Retinal pigment epithelial cell (primary cell): ENCODE measurements around the gene MADD.

Source experiments
- DNase-seq: peaks from one replicate; pipeline ENCODE4 v3.0.0-alpha.2; 2010; ENCODE audit warnings: low read depth
- H3K4me3 ChIP-seq: 2 replicates; pipeline ENCODE4 v1.5.1; 2011; ENCODE audit warnings: mild to moderate bottlenecking, low read length, control low read depth, moderate library complexity
- TF ChIP-seq, protein P1 (sequence below): conservative IDR thresholded peaks from 2 replicates; pipeline ENCODE4 v1.5.1; 2011; ENCODE audit warnings: low read depth, low read length, control low read depth, inconsistent platforms

Gene MADD

DNA sequence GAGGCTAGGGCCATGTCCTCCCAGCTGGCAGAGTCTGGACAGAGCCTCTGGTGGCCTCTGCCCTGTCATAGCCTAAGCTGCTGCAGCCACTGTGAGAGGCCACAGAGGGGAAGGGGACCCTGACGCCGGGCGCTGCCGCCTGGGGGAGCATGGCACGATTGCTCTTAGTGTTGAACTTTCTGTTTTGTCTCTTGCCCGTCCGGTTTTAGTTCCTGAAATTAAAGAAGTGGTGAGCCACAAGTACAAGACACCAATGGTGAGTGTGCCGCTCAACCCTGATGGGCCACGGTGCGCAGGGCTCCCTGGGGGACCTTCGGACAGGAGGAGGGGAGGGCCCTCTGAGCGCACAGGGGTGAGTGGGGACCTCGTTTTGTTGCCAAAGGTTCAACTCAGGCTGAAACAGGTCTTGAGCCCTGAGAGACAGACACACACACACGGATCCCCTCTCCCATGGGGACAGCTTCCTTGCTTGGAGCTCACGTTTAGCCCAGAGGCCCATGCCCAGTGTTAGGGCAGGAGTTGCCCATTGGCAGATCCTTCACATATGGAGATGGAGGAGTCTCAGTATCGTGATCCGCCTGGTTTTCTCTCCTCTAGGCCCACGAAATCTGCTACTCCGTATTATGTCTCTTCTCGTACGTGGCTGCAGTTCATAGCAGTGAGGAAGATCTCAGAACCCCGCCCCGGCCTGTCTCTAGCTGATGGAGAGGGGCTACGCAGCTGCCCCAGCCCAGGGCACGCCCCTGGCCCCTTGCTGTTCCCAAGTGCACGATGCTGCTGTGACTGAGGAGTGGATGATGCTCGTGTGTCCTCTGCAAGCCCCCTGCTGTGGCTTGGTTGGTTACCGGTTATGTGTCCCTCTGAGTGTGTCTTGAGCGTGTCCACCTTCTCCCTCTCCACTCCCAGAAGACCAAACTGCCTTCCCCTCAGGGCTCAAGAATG lies 58.8 kb downstream of the MADD start:
- TF ChIP-seq, protein P1, sequence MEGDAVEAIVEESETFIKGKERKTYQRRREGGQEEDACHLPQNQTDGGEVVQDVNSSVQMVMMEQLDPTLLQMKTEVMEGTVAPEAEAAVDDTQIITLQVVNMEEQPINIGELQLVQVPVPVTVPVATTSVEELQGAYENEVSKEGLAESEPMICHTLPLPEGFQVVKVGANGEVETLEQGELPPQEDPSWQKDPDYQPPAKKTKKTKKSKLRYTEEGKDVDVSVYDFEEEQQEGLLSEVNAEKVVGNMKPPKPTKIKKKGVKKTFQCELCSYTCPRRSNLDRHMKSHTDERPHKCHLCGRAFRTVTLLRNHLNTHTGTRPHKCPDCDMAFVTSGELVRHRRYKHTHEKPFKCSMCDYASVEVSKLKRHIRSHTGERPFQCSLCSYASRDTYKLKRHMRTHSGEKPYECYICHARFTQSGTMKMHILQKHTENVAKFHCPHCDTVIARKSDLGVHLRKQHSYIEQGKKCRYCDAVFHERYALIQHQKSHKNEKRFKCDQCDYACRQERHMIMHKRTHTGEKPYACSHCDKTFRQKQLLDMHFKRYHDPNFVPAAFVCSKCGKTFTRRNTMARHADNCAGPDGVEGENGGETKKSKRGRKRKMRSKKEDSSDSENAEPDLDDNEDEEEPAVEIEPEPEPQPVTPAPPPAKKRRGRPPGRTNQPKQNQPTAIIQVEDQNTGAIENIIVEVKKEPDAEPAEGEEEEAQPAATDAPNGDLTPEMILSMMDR = no peak
- H3K4me3 ChIP-seq = no peak overlapping the region
- DNase-seq = no peak

DNA sequence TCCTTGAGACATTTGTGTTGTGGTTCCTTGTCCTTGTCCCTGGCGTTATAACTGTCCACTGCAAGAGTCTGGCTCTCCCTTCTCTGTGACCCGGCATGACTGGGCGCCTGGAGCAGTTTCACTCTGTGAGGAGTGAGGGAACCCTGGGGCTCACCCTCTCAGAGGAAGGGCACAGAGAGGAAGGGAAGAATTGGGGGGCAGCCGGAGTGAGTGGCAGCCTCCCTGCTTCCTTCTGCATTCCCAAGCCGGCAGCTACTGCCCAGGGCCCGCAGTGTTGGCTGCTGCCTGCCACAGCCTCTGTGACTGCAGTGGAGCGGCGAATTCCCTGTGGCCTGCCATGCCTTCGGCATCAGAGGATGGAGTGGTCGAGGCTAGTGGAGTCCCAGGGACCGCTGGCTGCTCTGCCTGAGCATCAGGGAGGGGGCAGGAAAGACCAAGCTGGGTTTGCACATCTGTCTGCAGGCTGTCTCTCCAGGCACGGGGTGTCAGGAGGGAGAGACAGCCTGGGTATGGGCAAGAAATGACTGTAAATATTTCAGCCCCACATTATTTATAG lies 59.6 kb downstream of the MADD start:
- TF ChIP-seq, protein P1 = no peak
- H3K4me3 ChIP-seq = no peak overlapping the region
- no peak for DNase-seq

DNA sequence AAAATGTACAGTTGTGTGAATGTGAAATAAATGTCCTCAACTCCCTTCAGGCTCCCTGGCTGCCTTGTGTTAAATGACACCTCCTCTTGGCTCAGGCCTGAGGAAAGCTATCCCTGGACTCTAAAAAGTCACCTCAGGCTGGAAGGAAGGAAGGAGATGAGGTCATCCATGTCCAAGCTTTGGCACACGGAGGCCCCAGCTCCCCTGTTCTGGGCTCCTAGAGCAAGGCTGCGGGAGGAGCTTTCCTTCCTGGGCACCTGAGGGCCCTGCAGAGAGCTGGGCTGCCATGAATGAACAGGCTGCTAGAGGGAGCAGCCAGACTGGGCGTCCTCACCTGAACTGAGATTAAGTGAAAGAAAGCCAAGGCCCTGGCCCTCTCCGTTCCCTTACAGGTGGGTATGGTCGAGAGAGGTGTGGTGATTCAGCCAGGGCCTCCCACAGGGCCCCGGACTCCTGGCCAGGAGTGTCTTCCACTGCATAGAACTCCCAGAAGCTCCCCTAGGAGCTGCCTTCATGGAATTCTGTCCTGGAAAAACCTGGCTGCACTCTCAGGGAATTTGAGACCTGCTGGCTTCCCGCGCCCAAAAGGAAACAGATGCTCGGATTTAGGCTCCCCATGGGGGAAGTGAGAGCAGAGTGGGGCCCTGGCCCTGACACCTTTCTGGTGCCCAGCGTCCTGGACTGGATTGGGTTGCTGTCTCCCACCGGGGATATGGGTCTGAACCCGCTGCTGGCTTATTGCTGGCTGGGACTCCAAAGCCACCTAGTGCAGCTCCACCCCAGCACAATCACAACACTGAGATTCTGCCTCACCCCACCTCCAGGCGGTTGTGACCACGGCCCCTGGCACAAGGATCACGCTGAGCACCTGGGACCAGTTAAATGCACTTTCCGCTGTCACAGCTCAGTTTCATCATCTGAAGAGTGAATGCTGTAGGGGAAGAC lies 60.3 kb downstream of the MADD start:
- DNase-seq = no peak
- no peak overlapping the region for H3K4me3 ChIP-seq
- TF ChIP-seq, protein P1 = no peak

DNA sequence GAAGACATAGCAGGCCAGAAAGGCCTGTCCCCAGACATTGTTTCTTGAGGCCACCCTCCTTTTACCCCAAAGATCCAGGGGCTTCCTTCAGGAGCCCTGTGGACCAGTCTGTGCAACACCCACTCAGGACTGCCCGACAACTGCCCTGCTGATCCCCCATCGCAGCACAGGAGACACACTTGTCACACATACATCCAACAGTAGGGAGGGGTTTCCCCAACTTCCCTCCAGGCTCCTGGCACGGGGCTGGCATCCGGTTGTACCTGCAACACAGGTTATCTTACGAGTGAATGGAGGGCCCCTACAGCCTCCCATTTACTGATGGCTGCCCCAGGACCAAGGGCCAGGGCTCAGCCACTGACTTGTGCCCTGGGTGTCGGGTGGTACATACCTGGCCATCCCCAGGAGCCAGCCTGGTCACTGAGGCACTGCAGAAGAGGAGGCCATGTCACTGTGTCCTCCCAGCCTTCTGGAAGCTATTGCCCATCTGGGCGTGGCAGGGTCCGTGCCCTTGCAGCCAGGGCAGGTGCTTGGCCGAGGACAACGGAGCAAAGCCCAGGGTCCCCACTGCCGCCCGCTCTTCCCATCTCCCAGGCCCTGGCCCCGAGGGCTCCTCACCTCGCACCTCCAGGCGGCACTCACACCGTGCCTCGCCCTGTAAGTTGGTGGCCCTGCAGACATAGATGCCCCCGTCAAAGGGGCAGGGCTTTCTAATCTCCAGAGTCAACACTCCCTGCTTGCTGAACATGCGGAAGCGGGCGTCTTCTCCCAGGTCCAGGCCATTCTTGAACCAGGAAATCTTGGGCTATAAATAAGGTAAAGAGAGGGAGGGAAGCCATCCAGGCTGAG lies 61.7 kb downstream of the MADD start:
- DNase-seq = no peak
- TF ChIP-seq, protein P1 = no peak
- no peak overlapping the region for H3K4me3 ChIP-seq

DNA sequence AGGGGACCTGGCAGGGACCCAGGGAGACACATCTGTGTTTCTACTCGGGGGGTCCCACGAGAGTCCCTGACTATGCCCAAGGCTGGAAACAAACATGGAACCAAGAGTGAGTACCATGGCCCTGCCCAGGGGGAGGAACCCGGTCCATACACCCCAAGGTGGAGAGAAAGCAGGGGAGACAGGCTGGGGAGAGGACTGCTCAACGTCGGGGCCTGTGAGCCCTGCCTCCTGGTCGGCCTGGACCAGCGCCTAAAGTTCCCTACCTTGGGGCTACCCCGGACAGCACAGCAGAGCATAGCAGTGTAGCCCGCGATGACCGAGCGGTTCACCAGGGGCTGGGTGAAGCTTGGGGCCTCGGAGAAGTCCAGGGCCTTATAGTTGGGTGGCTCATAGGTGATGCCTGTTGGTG lies 62.4 kb downstream of the MADD start:
- DNase-seq = no peak
- TF ChIP-seq, protein P1 = no peak
- no peak overlapping the region for H3K4me3 ChIP-seq
